WTC11 (cell line): ENCODE data around the gene RNF152. TPM values are rescaled to one million over a fixed set of nuclear protein-coding genes. Genes with fewer than 3 reads are reported as not detected.

Experiments
- ATAC-seq: fragments of 200-7000 bp; cut with Tn5 transposase; 2 replicates; pipeline ENCODE4 v1.10.0; 2021; ENCODE audit warnings: mild to moderate bottlenecking, moderate library complexity
- CTCF ChIA-PET: fragments of 300-600 bp; sonication (Branson Sonifier 250); formaldehyde crosslinking; loops from one replicate; lab custom pipeline; 2021; ENCODE audit warnings: antibody characterized with exemption; lab: Charles Lee
- POLR2A ChIA-PET: fragments of 350-600 bp; sonication (Branson Sonifier 250); formaldehyde crosslinking; loops from one replicate; lab custom pipeline; 2021; ENCODE audit warnings: antibody characterized with exemption; lab: Charles Lee
- DNase-seq: peaks from one replicate; pipeline ENCODE4 v3.0.0; 2021; ENCODE audit warnings: low spot score
- H3K27ac Mint-ChIP-seq: 2 replicates; pipeline ENCODE4 v1.8.0; 2021; ENCODE audit warnings: mixed read lengths
- H3K27me3 Mint-ChIP-seq: 2 replicates; pipeline ENCODE4 v1.8.0; 2021; ENCODE audit warnings: low read depth, mild to moderate bottlenecking, moderate library complexity, mixed read lengths
- H3K36me3 Mint-ChIP-seq: 2 replicates; pipeline ENCODE4 v1.8.0; 2021; ENCODE audit warnings: mixed read lengths
- H3K4me1 Mint-ChIP-seq: 2 replicates; pipeline ENCODE4 v1.8.0; 2022; ENCODE audit warnings: mixed read lengths
- H3K4me3 Mint-ChIP-seq: 2 replicates; pipeline ENCODE4 v1.8.0; 2021; ENCODE audit warnings: mild to moderate bottlenecking, moderate library complexity, mixed read lengths
- H3K9me3 Mint-ChIP-seq: 2 replicates; pipeline ENCODE4 v1.8.0; 2021; ENCODE audit warnings: mixed read lengths
- E2F5 ChIP-seq: sonication (generic); formaldehyde crosslinking; IDR thresholded peaks from 2 replicates; pipeline ENCODE4 v1.8.1; 2022; ENCODE audit warnings: mild to moderate bottlenecking, moderate library complexity, missing genetic modification reagents
- IRF1 ChIP-seq: sonication (generic); formaldehyde crosslinking; IDR thresholded peaks from 2 replicates; pipeline ENCODE4 v1.8.0; 2023; ENCODE audit warnings: missing genetic modification reagents
- IRF2 ChIP-seq: sonication (generic); formaldehyde crosslinking; IDR thresholded peaks from 2 replicates; pipeline ENCODE4 v1.8.0; 2022; ENCODE audit warnings: low read depth, missing genetic modification reagents, borderline replicate concordance
- NR3C1 ChIP-seq: sonication (generic); formaldehyde crosslinking; conservative IDR thresholded peaks from 2 replicates; pipeline ENCODE4 v1.8.1; 2023; ENCODE audit warnings: low read depth, mild to moderate bottlenecking, missing genetic modification reagents
- OVOL2 ChIP-seq: fragments of 250-450 bp; sonication (Bioruptor Pico); IDR thresholded peaks from 2 replicates; pipeline ENCODE4 v1.9.0; 2021; ENCODE audit warnings: mild to moderate bottlenecking, borderline replicate concordance
- TEAD4 ChIP-seq: sonication (generic); formaldehyde crosslinking; IDR thresholded peaks from 2 replicates; pipeline ENCODE4 v1.8.0; 2022; ENCODE audit warnings: mild to moderate bottlenecking, missing genetic modification reagents
- ZMAT4 ChIP-seq: fragments of 250-450 bp; sonication (Bioruptor Pico); IDR thresholded peaks from 2 replicates; pipeline ENCODE4 v1.9.0; 2021; ENCODE audit warnings: mild to moderate bottlenecking
- ZNF396 ChIP-seq: fragments of 250-450 bp; sonication (Bioruptor Pico); IDR thresholded peaks from 2 replicates; pipeline ENCODE4 v1.8.0; 2021; ENCODE audit warnings: mild to moderate bottlenecking, moderate library complexity, borderline replicate concordance
- ZNF532 ChIP-seq: fragments of 250-450 bp; sonication (Bioruptor Pico); IDR thresholded peaks from 2 replicates; pipeline ENCODE4 v1.9.0; 2021; ENCODE audit warnings: mild to moderate bottlenecking, borderline replicate concordance
- total RNA-seq: library from RNA; stranded (reverse); gene quantifications from 3 replicates; pipeline ENCODE4 v1.2.3, GENCODE V29; 2021
- TF ChIP-seq, protein P1 (sequence below): sonication (generic); formaldehyde crosslinking; IDR thresholded peaks from 2 replicates; pipeline ENCODE4 v1.8.0; 2022; ENCODE audit warnings: missing genetic modification reagents
- TF ChIP-seq, protein P2 (sequence below): sonication (generic); formaldehyde crosslinking; conservative IDR thresholded peaks from 2 replicates; pipeline ENCODE4 v1.8.1; 2023; ENCODE audit warnings: mild to moderate bottlenecking, low read depth, missing genetic modification reagents, moderate library complexity
- TF ChIP-seq, protein P3 (sequence below): sonication (generic); formaldehyde crosslinking; IDR thresholded peaks from 2 replicates; pipeline ENCODE4 v1.8.1; 2023; ENCODE audit warnings: mild to moderate bottlenecking, missing genetic modification reagents, moderate library complexity

Gene RNF152
- total RNA-seq, 1 experiment from 2014 or later: 3.7 TPM

DNA sequence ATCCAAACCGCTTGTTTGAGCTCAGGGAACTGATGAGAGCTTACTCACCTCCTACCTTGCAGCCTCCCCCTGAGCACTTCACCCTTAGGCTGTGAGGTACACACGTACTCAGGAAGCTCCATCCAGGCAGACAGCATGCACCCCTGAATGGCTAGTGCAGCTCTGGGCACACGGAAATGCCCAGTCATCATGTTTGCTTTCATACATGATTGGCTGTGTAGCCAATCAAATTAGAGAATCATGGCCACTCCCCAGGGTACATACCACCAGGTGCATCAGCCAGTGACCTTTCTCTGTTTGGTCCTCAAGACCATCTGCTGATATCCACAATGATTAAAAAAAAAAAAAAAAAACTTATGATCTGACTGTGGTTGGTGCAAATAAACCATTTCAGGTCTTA, 42.1 kb downstream of the RNF152 start:
- ATAC-seq (no peak), DNase-seq (no peak)
- TF ChIP-seq ZNF396 (no peak), NR3C1 (CRISPR knock-in tag) (no peak), ZNF532 (CRISPR knock-in tag) (no peak), TEAD4 (CRISPR knock-in tag) (no peak)
- TF ChIP-seq, protein P1, sequence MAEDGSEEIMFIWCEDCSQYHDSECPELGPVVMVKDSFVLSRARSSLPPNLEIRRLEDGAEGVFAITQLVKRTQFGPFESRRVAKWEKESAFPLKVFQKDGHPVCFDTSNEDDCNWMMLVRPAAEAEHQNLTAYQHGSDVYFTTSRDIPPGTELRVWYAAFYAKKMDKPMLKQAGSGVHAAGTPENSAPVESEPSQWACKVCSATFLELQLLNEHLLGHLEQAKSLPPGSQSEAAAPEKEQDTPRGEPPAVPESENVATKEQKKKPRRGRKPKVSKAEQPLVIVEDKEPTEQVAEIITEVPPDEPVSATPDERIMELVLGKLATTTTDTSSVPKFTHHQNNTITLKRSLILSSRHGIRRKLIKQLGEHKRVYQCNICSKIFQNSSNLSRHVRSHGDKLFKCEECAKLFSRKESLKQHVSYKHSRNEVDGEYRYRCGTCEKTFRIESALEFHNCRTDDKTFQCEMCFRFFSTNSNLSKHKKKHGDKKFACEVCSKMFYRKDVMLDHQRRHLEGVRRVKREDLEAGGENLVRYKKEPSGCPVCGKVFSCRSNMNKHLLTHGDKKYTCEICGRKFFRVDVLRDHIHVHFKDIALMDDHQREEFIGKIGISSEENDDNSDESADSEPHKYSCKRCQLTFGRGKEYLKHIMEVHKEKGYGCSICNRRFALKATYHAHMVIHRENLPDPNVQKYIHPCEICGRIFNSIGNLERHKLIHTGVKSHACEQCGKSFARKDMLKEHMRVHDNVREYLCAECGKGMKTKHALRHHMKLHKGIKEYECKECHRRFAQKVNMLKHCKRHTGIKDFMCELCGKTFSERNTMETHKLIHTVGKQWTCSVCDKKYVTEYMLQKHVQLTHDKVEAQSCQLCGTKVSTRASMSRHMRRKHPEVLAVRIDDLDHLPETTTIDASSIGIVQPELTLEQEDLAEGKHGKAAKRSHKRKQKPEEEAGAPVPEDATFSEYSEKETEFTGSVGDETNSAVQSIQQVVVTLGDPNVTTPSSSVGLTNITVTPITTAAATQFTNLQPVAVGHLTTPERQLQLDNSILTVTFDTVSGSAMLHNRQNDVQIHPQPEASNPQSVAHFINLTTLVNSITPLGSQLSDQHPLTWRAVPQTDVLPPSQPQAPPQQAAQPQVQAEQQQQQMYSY (CRISPR knock-in tag): no peak
- TF ChIP-seq, protein P2, sequence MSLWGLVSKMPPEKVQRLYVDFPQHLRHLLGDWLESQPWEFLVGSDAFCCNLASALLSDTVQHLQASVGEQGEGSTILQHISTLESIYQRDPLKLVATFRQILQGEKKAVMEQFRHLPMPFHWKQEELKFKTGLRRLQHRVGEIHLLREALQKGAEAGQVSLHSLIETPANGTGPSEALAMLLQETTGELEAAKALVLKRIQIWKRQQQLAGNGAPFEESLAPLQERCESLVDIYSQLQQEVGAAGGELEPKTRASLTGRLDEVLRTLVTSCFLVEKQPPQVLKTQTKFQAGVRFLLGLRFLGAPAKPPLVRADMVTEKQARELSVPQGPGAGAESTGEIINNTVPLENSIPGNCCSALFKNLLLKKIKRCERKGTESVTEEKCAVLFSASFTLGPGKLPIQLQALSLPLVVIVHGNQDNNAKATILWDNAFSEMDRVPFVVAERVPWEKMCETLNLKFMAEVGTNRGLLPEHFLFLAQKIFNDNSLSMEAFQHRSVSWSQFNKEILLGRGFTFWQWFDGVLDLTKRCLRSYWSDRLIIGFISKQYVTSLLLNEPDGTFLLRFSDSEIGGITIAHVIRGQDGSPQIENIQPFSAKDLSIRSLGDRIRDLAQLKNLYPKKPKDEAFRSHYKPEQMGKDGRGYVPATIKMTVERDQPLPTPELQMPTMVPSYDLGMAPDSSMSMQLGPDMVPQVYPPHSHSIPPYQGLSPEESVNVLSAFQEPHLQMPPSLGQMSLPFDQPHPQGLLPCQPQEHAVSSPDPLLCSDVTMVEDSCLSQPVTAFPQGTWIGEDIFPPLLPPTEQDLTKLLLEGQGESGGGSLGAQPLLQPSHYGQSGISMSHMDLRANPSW (CRISPR knock-in tag): no peak
- TF ChIP-seq, protein P3, sequence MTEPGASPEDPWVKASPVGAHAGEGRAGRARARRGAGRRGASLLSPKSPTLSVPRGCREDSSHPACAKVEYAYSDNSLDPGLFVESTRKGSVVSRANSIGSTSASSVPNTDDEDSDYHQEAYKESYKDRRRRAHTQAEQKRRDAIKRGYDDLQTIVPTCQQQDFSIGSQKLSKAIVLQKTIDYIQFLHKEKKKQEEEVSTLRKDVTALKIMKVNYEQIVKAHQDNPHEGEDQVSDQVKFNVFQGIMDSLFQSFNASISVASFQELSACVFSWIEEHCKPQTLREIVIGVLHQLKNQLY (CRISPR knock-in tag): no peak
- H3K36me3 Mint-ChIP-seq: no peaks in the 10 kb centered on the region
- H3K9me3 Mint-ChIP-seq: no peaks in the 10 kb centered on the region
- no peak overlapping the region for H3K27ac Mint-ChIP-seq
- H3K4me1 Mint-ChIP-seq: peaks cover 20% of the 10 kb centered on the region
- ChIA-PET CTCF (no interaction called here), POLR2A (no interaction called here)
- H3K4me3 Mint-ChIP-seq: no peak overlapping the region
- H3K27me3 Mint-ChIP-seq: no peaks in the 10 kb centered on the region

- CTCF ChIA-PET: interaction anchor here (1.0 to 1.4 kb wide), 2 partner anchors 8 to 284 kb away, joined by 3 to 5 read pairs; no protein-coding TSS in a partner anchor
- H3K27ac Mint-ChIP-seq: no peak overlapping the region
- H3K4me3 Mint-ChIP-seq: no peak overlapping the region
- H3K9me3 Mint-ChIP-seq: no peaks in the 10 kb centered on the region
- H3K27me3 Mint-ChIP-seq: no peaks in the 10 kb centered on the region
- ATAC-seq (no peak; the same call in 1 of the 2 replicates), DNase-seq (no peak)
- H3K36me3 Mint-ChIP-seq: no peaks in the 10 kb centered on the region
- peaks cover 15% of the 10 kb centered on the region for H3K4me1 Mint-ChIP-seq
- POLR2A ChIA-PET: no interaction called here
- TF ChIP-seq IRF1: no peak
Measured at GRCh38 chr18:61847164-61847791, 45.5 kb downstream of the RNF152 start.

DNA sequence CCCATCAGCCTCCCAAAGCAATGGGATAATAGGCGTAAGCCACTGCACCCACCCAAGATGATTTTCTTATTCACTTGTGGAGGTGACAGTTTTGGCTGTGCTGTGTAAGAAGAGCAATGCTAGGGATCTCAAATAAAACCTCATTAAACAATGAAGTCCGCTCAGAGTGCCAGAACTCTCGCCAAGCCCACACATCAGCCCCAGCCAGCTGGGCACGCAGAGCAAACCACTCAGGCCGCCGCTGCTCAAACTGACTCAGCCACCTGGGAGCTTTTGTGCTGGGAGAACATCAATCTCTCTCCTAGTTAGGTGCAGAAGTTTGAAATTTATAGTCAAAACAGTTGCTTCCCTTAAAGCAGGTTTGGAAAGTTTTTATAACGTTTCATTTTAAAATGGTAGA, 47.6 kb downstream of the RNF152 start:
- H3K27ac Mint-ChIP-seq: no peak overlapping the region
- peaks cover 17% of the 10 kb centered on the region for H3K4me1 Mint-ChIP-seq
- DNase-seq (no peak), ATAC-seq (no peak)
- no peaks in the 10 kb centered on the region for H3K9me3 Mint-ChIP-seq
- no peaks in the 10 kb centered on the region for H3K27me3 Mint-ChIP-seq
- ChIA-PET CTCF (no interaction called here), POLR2A (no interaction called here)
- H3K4me3 Mint-ChIP-seq: no peak overlapping the region
- H3K36me3 Mint-ChIP-seq: no peaks in the 10 kb centered on the region
- no peak for TF ChIP-seq IRF2 (CRISPR knock-in tag)
- no peak for TF ChIP-seq ZMAT4 (CRISPR knock-in tag)
- no peak for TF ChIP-seq E2F5 (CRISPR knock-in tag)
- TF ChIP-seq OVOL2 (CRISPR knock-in tag): no peak
- TF ChIP-seq, protein P1 (CRISPR knock-in tag): no peak
